Inferior parietal cortex (tissue), 1 donor: ENCODE measurements around the gene ZIC2.
"Not testable (repeated sequence)": the region's sequence is repeated elsewhere in the genome, so short reads cannot be mapped to it uniquely, and the experiment has no call there.

Source experiments
- DNase-seq: peaks from one replicate; pipeline ENCODE4 v3.0.0-alpha.2; 2016; ENCODE audit errors: extremely low spot score

Gene ZIC2

GRCh38 chr13:100014621-100015020 is 33.0 kb downstream of the ZIC2 start:
- DNase-seq = no peak

GRCh38 chr13:100019780-100020356 is 38.3 kb downstream of the ZIC2 start:
- DNase-seq = no peak

GRCh38 chr13:100022798-100023197 is 41.2 kb downstream of the ZIC2 start:
- no peak for DNase-seq

- DNase-seq = no peak
These were observed 42.4 kb downstream of the ZIC2 start for GRCh38 chr13:100024023-100024422.

GRCh38 chr13:100029933-100030332 is 48.3 kb downstream of the ZIC2 start:
- no peak for DNase-seq

GRCh38 chr13:100032642-100033041 is 51.1 kb downstream of the ZIC2 start:
- not testable (repeated sequence) for DNase-seq

- DNase-seq = no peak
These were observed 54.4 kb downstream of the ZIC2 start for GRCh38 chr13:100035936-100036335.
